GM18868 (cell line): Measurements from ENCODE around the gene ZNF790.

Experiments
- ATAC-seq: cut with Tn5 transposase; IDR thresholded peaks from one replicate; pipeline ENCODE4 v1.9.1; 2021; ENCODE audit warnings: mild to moderate bottlenecking, moderate library complexity; ENCODE audit not compliant: unreplicated experiment

Gene ZNF790

GRCh38 chr19:36837906-36838783 is at the start of gene ZNF790:
ZNF790 (minus strand) TSS chr19:36838387; CDS start chr19:36825619, 12,768 bp downstream.
- ATAC-seq = peak; percentile 91

GRCh38 chr19:36876993-36877938 is 39.1 kb upstream of the ZNF790 start:
- ATAC-seq = no peak

- ATAC-seq = no peak
Observed at GRCh38 chr19:36851898-36852297, 13.7 kb upstream of the ZNF790 start.

- ATAC-seq = peak; percentile 77
Observed at GRCh38 chr19:36850559-36851442, 12.6 kb upstream of the ZNF790 start, which contains the start of gene ZNF345. ZNF345 (plus strand) TSS chr19:36850876; CDS start chr19:36876831, 25,955 bp downstream.

- peak; percentile 85 for ATAC-seq
Observed at GRCh38 chr19:36849701-36850558, 11.7 kb upstream of the ZNF790 start.

- no peak for ATAC-seq
Observed at GRCh38 chr19:36847968-36848367, 9.8 kb upstream of the ZNF790 start.

- peak; percentile 6 for ATAC-seq
Observed at GRCh38 chr19:36838784-36839324, 667 bp upstream of the ZNF790 start.

GRCh38 chr19:36837176-36837905 is 846 bp downstream of the ZNF790 start:
- ATAC-seq = peak; percentile 9

- no peak for ATAC-seq
Observed at GRCh38 chr19:36833430-36833829, 4.8 kb downstream of the ZNF790 start.

- no peak for ATAC-seq
Observed at GRCh38 chr19:36821758-36822157, 16.4 kb downstream of the ZNF790 start.

- no peak for ATAC-seq
Observed at GRCh38 chr19:36819130-36819630, 19.0 kb downstream of the ZNF790 start.

- no peak for ATAC-seq
Observed at GRCh38 chr19:36807029-36807428, 31.2 kb downstream of the ZNF790 start.

- no peak for ATAC-seq
Observed at GRCh38 chr19:36805364-36805763, 32.8 kb downstream of the ZNF790 start.

- ATAC-seq = no peak
Observed at GRCh38 chr19:36797786-36798108, 40.4 kb downstream of the ZNF790 start.

GRCh38 chr19:36796714-36796992 is 41.5 kb downstream of the ZNF790 start:
- no peak for ATAC-seq

GRCh38 chr19:36791420-36792141 is 46.6 kb downstream of the ZNF790 start:
- ATAC-seq = peak; percentile 47

GRCh38 chr19:36775768-36776167 is 62.4 kb downstream of the ZNF790 start:
- no peak for ATAC-seq

GRCh38 chr19:36773223-36773579 is 65.0 kb downstream of the ZNF790 start:
- peak; percentile 24 for ATAC-seq
